ENCODE measurements around the gene INTS4. TPM values are rescaled to one million over a fixed set of nuclear protein-coding genes. Genes with fewer than 3 reads are reported as not detected.
A peak's percentile ranks its signal among the peaks of the same experiment; 100 is the strongest.
"Not testable (repeated sequence)": the region's sequence is repeated elsewhere in the genome, so short reads cannot be mapped to it uniquely, and the experiment has no call there.

INTS4 gene
- total RNA-seq, 3 donors from 2014 or later: 43.4 to 49.3 (median 49.3) TPM

DNA sequence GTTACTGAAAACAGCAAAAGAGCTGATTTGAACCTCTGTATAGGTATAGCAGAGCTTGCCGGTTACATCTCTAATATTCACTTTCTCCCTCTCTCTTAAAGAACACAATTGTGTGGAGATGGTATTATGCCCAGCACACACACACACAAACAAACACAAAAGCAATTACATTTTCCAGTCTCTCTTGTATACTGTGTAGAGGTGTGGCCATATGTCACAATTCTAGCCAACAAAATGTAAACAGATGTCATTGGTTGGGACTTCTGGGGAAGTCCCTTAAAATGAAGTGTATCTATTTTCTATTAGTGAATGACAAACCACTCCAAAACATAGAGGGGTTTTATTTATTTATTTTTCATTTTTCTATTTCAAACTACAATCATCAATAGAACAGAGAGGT is 15.8 kb upstream of the INTS4 start:
- no peak for ATAC-seq
- DNase-seq: no peak
- Mint-ChIP-seq H3K36me3 (ENCODE audit: insufficient read depth) (no peaks in the 10 kb centered on the region), H3K4me3 (no peak overlapping the region), H3K4me1 (ENCODE audit: low read depth) (no peaks in the 10 kb centered on the region), H3K9me3 (no peaks in the 10 kb centered on the region), H3K27me3 (ENCODE audit: low read depth) (no peaks in the 10 kb centered on the region)

DNA sequence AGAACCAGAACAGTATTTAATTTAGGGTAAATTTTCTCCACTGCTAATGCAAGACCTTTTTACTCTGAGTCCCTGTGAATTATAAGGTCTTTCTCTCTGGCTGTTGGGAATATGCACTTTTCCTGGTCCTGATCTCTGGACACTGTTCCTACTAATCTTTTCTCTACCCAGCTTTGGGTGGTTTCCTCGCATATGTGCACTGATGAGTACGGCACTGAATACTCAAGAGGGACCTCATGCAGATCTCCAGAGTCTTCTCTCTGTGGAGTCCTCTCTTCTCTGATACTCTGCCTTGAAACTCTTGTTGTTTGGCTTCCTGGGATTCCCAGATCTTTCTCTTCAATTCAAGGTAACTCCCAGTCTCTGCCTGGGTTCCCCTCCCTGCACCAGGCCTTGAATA is 14.6 kb upstream of the INTS4 start:
- ATAC-seq (no peak), DNase-seq (no peak)
- Mint-ChIP-seq H3K4me1 (ENCODE audit: low read depth) (no peaks in the 10 kb centered on the region), H3K4me3 (no peak overlapping the region), H3K9me3 (no peaks in the 10 kb centered on the region), H3K27me3 (ENCODE audit: low read depth) (peaks cover 2% of the 10 kb centered on the region), H3K36me3 (ENCODE audit: insufficient read depth) (no peaks in the 10 kb centered on the region)

DNA sequence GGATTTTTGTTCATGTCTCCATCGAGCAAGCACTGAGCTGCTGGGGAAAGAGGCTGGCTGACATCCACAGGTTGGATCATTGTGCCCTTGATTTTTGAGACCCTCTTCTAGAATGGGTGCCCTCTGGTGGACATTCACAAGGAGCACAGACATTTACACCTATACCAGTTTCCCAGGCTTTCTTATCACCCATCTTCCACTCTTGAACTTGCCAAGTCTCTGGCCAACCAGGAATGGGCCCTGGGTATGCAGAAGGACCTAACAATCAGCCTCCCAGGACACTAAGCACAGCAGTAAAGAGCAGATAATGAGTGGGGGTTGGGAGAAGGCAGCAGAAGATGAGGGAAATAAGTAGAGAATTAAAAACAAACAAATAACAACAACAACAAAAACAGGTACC is 5.7 kb upstream of the INTS4 start:
- Mint-ChIP-seq H3K36me3 (ENCODE audit: insufficient read depth) (no peaks in the 10 kb centered on the region), H3K27me3 (ENCODE audit: low read depth) (peaks cover 2% of the 10 kb centered on the region), H3K9me3 (no peaks in the 10 kb centered on the region), H3K4me1 (ENCODE audit: low read depth) (peaks cover 7% of the 10 kb centered on the region), H3K4me3 (no peak overlapping the region)
- peak; percentile 25 for DNase-seq
- ATAC-seq: peak; percentile 84 to 87

DNA sequence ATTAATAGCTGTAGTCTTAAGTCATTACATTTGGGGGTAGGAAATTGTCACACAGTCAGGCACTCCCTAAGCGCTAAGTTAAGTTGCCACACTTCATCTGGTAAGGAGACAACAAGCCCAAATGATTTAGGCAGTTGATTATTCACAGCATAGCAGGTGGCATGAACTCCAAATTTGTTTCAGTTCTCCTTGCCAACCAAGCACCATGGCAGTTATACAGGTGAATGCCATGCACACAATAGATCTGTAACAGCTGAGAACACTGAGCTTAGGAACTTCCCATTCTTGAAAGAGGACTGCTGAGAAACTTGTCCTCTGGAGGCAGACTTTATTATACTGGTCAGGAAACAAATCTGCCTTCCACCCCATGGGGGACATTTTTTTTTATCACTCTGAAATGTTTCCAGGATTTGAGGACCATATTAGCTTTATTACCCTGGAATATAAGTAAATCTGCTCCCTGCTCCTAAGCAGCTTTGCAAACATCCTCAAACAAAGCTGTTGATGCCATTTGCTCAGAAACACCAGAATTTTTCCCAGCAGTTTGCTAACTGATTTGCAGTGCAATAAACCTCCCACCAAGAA is 5.1 kb upstream of the INTS4 start:
- Mint-ChIP-seq H3K4me3 (no peak overlapping the region), H3K9me3 (no peaks in the 10 kb centered on the region), H3K4me1 (ENCODE audit: low read depth) (peaks cover 10% of the 10 kb centered on the region), H3K27me3 (ENCODE audit: low read depth) (no peaks in the 10 kb centered on the region), H3K36me3 (ENCODE audit: insufficient read depth) (no peaks in the 10 kb centered on the region)
- no peak for DNase-seq
- ATAC-seq: no peak

DNA sequence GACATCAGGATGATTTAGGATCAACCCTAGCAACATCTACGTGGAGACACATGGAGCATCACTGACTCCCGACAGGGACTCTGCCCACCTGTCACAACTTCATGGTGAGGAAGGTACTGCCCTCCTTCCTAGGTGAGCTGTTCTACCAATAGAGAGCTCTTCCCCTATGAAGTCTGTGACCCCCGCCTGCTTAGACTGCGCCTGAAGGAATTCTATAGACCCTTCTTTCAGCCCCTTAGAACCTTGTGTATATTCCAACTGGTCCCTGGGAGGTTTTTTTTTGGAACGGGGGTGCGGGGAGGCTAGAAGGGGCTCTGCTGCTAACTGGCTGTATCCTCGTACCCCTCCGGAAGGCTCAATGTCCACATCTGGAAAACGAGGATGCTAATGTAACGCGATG is 566 bp downstream of the INTS4 start:
- Mint-ChIP-seq H3K9me3 (no peaks in the 10 kb centered on the region), H3K36me3 (ENCODE audit: insufficient read depth) (peaks cover 2% of the 10 kb centered on the region), H3K4me3 (peak overlapping the region; percentile 93), H3K4me1 (ENCODE audit: low read depth) (peaks cover 21% of the 10 kb centered on the region), H3K27me3 (ENCODE audit: low read depth) (no peaks in the 10 kb centered on the region)
- DNase-seq (no peak), ATAC-seq (no peak)

DNA sequence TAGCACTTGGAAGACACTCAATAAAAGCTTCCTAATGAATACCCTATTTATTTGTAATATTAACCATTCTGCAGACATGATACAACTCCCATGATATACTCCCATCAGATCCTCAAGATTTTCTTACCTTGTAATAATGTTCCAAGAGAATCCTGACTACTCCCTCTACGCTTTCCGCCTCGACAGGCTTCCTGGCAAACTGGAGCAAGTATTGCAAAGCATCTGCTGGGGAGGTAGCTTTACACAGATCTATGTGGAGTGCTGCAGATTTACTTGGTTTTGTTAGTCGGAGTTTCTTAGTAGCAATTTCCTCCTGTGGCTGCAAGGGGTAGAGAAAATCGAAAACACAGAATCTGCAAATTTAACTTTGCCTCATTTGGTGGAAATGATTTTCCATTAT is 3.5 kb downstream of the INTS4 start:
- DNase-seq (no peak), ATAC-seq (no peak)
- H3K4me1 Mint-ChIP-seq (ENCODE audit: low read depth): peaks cover 28% of the 10 kb centered on the region
- H3K36me3 Mint-ChIP-seq (ENCODE audit: insufficient read depth): peaks cover 19% of the 10 kb centered on the region
- H3K4me3 Mint-ChIP-seq: no peak overlapping the region
- H3K9me3 Mint-ChIP-seq: no peaks in the 10 kb centered on the region
- H3K27me3 Mint-ChIP-seq (ENCODE audit: low read depth): no peaks in the 10 kb centered on the region

DNA sequence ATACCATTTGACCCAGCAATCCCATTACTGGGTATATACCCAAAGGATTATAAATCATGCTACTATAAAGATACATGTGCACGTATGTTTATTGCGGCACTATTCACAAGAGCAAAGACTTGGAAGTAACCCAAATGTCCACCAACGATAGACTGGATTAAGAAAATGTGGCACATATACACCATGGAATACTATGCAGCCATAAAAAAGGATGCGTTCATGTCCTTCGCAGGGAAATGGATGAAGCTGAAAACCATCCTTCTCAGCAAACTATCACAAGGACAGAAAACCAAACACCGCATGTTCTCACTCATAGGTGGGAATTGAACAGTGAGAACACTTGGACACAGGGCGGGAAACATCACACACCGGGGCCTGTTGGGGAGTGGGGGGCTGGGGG is 8.0 kb downstream of the INTS4 start:
- H3K4me1 Mint-ChIP-seq (ENCODE audit: low read depth): peaks cover 15% of the 10 kb centered on the region
- not testable (repeated sequence) for H3K27me3 Mint-ChIP-seq (ENCODE audit: low read depth); DNase-seq; H3K9me3 Mint-ChIP-seq; H3K4me3 Mint-ChIP-seq; ATAC-seq
- peaks cover 45% of the 10 kb centered on the region for H3K36me3 Mint-ChIP-seq (ENCODE audit: insufficient read depth)

DNA sequence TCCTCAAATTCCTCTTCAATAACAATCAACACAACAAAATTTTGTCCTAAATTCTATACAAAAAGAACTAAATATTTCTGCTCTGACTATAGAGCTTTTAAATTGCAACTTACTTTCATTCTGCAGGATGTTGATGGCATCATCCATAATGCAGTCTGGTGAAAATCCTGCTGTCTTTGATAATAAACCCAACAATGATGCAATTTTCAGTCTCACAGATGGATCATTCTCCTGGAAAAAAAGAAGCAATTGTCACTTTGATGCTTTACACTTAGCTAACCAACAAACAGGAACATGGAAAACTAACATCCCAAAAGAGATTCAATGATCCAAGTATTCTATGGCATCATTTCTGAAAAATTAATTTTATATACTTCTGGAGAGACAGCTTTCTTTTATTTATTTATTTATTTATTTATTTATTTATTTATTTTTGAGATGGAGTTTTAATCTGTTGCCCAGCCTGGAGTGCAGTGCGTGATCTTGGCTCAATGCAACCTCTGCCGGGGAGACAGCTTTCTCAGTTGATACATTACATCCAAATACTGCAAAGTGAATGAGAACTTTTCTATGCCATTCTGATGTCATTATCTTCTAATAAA is 13.0 kb downstream of the INTS4 start:
- peaks cover 9% of the 10 kb centered on the region for H3K4me1 Mint-ChIP-seq (ENCODE audit: low read depth)
- peaks cover 44% of the 10 kb centered on the region for H3K36me3 Mint-ChIP-seq (ENCODE audit: insufficient read depth)
- no peak overlapping the region for H3K4me3 Mint-ChIP-seq
- no peaks in the 10 kb centered on the region for H3K9me3 Mint-ChIP-seq
- no peak for DNase-seq
- no peak for ATAC-seq
- no peaks in the 10 kb centered on the region for H3K27me3 Mint-ChIP-seq (ENCODE audit: low read depth)

DNA sequence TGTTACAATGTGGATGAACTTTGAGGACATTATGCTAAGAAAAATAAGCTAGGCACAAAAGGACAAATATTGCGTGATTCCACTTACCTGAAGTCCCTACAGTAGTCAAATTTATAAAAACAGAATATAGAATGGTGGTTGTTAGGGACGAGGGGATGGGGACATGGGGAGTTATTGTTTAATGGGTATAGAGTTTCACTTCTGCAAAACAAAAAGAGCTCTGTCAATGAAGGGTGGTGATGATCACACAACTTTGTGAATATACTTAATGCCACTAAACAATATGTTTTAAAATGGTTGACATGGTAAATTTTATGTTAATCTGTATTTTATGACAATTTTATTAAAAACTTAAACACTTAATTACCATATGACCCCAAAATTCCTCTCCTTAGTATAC is 26.1 kb downstream of the INTS4 start:
- Mint-ChIP-seq H3K9me3 (no peaks in the 10 kb centered on the region), H3K27me3 (ENCODE audit: low read depth) (no peaks in the 10 kb centered on the region), H3K36me3 (ENCODE audit: insufficient read depth) (peaks cover 16% of the 10 kb centered on the region), H3K4me3 (no peak overlapping the region), H3K4me1 (ENCODE audit: low read depth) (no peaks in the 10 kb centered on the region)
- DNase-seq (no peak), ATAC-seq (no peak)

DNA sequence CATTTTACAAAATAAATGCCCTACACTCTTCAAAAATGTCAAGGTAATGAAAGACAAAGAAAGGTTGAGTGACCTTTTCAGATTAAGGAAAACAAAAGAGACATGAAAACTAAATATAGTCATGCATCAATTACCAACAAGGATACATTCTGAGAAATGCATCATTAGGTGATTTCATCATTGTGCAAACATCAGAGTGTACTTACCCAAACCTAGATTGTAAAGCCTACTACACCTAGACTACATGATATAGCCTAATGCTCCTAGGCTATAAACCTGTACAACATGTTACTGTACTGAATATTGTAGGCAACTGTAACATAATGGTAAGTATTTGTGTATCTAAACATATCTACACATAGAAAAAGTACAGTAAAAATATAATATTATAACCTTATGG is 26.7 kb downstream of the INTS4 start:
- Mint-ChIP-seq H3K36me3 (ENCODE audit: insufficient read depth) (peaks cover 15% of the 10 kb centered on the region), H3K4me1 (ENCODE audit: low read depth) (no peaks in the 10 kb centered on the region), H3K9me3 (no peaks in the 10 kb centered on the region), H3K4me3 (no peak overlapping the region), H3K27me3 (ENCODE audit: low read depth) (no peaks in the 10 kb centered on the region)
- ATAC-seq (no peak), DNase-seq (no peak)

DNA sequence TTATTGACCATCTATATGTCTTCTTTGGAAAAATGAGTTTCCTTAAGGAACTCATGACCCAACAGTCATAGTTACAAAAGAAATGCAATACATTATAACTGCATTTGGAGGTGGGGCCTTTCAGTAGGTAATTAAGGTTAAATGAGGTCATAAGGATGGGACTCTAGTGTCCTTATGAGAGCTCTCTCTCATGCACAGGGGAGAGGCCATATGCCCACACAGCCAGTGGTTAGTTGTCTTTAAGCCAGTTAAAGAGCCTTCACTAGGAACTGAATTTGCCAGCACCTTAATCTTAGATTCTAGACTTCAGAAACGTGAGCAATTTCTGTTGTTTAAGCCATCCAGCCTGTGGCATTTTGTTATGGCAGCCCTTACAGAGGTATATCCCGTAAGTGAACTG is 27.3 kb downstream of the INTS4 start:
- H3K4me1 Mint-ChIP-seq (ENCODE audit: low read depth): no peaks in the 10 kb centered on the region
- ATAC-seq (no peak), DNase-seq (no peak)
- H3K27me3 Mint-ChIP-seq (ENCODE audit: low read depth): no peaks in the 10 kb centered on the region
- H3K9me3 Mint-ChIP-seq: no peaks in the 10 kb centered on the region
- H3K4me3 Mint-ChIP-seq: no peak overlapping the region
- peaks cover 15% of the 10 kb centered on the region for H3K36me3 Mint-ChIP-seq (ENCODE audit: insufficient read depth)

DNA sequence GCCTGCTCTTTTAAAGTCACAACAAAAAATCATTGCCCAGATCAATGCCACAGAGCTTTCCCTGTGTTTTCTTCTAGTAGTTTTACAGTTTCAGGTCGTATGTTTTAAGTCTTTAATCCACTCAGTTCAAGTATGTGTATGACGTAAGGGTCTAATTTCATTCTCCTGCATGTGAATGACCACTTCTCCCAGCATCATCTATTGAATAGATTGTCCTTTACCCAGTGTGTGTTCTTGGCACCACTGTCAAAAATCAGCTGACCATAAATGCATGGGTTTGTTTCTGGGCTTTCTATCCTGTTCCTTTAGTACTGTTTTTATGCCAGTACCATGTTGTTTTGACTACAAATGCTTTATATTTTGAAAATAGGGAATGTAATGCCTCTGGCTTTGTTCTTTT is 28.1 kb downstream of the INTS4 start:
- no peaks in the 10 kb centered on the region for H3K9me3 Mint-ChIP-seq
- H3K27me3 Mint-ChIP-seq (ENCODE audit: low read depth): no peaks in the 10 kb centered on the region
- no peaks in the 10 kb centered on the region for H3K4me1 Mint-ChIP-seq (ENCODE audit: low read depth)
- DNase-seq (no peak), ATAC-seq (no peak)
- peaks cover 17% of the 10 kb centered on the region for H3K36me3 Mint-ChIP-seq (ENCODE audit: insufficient read depth)
- no peak overlapping the region for H3K4me3 Mint-ChIP-seq

DNA sequence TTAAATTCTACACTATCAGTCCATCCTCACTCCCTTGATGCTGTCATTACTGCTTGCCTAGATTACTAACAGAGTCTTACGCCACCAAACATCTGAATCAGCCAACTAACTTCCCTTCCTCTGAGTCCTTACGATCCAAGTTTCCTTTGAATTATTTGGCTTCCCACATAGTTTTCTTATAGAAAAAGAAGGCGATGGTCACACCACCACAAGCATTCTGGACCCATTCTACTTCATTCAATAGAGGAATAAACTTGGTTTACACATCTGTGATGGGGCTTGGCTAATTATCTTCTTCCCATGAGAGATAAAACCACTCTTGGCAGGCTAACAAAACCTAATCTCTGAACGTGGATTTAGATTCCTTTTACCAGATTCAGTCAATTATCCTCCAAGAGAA is 35.0 kb downstream of the INTS4 start:
- Mint-ChIP-seq H3K36me3 (ENCODE audit: insufficient read depth) (peaks cover 24% of the 10 kb centered on the region), H3K9me3 (no peaks in the 10 kb centered on the region), H3K27me3 (ENCODE audit: low read depth) (no peaks in the 10 kb centered on the region), H3K4me3 (no peak overlapping the region), H3K4me1 (ENCODE audit: low read depth) (no peaks in the 10 kb centered on the region)
- DNase-seq (no peak), ATAC-seq (no peak)

DNA sequence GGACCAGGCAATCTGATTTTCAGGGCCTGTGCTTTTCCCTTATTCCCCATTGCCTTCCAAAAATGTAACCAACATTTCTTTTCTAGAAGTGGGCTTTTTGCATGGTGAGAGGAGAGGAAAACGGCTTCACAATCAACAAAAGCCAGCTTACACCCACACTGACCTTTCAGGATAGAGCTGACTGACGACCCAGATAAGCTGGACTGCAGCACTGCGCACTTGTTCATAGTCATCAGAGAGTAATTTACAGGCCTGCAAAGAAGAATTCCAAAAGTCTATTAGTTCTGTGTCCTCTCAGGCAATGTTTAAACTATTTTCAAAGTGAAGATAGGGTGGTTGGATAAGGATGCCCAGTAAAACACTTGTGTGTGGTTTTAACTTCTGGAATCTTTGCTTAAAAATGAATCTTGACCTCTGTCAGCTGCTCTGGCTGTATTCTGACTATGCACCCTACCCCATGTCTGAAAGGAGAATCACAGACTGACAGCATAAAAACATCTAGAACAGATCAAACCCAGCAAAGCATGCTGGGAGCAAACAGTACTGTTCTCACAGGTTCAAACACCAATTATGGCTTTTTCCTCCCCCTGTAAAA is 35.8 kb downstream of the INTS4 start:
- not testable (repeated sequence) for H3K4me1 Mint-ChIP-seq (ENCODE audit: low read depth); ATAC-seq; DNase-seq; H3K9me3 Mint-ChIP-seq; H3K27me3 Mint-ChIP-seq (ENCODE audit: low read depth); H3K4me3 Mint-ChIP-seq
- peaks cover 28% of the 10 kb centered on the region for H3K36me3 Mint-ChIP-seq (ENCODE audit: insufficient read depth)

DNA sequence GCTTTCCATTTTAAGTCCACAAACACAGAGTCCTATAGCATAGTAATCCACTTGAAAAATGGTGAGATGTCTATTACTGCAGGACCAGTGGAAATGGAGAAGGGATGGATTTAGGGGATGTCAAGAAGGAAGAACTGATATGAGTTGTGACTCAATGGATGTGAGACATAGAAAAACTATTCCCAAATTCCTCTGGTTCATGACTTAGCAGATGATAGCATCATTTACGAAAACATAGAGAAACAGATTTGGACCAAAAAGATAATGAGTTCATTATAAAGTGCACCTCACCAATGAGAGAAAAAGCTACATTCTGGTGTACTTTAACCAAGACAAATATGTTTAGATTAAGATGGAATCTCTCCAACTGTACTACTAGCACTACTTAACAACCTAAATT is 51.2 kb downstream of the INTS4 start:
- H3K4me3 Mint-ChIP-seq; H3K27me3 Mint-ChIP-seq (ENCODE audit: low read depth); H3K9me3 Mint-ChIP-seq; ATAC-seq; H3K4me1 Mint-ChIP-seq (ENCODE audit: low read depth); DNase-seq: not testable (repeated sequence)
- H3K36me3 Mint-ChIP-seq (ENCODE audit: insufficient read depth): peaks cover 23% of the 10 kb centered on the region
